GM18907 (cell line): ENCODE results near the gene BTG3.
A peak's percentile ranks its signal among the peaks of the same experiment; 100 is the strongest.

Source experiments
- ATAC-seq: cut with Tn5 transposase; IDR thresholded peaks from one replicate; pipeline ENCODE4 v1.9.1; 2021; ENCODE audit warnings: mild to moderate bottlenecking, moderate library complexity; ENCODE audit not compliant: unreplicated experiment

The BTG3 gene, protein sequence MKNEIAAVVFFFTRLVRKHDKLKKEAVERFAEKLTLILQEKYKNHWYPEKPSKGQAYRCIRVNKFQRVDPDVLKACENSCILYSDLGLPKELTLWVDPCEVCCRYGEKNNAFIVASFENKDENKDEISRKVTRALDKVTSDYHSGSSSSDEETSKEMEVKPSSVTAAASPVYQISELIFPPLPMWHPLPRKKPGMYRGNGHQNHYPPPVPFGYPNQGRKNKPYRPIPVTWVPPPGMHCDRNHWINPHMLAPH

DNA sequence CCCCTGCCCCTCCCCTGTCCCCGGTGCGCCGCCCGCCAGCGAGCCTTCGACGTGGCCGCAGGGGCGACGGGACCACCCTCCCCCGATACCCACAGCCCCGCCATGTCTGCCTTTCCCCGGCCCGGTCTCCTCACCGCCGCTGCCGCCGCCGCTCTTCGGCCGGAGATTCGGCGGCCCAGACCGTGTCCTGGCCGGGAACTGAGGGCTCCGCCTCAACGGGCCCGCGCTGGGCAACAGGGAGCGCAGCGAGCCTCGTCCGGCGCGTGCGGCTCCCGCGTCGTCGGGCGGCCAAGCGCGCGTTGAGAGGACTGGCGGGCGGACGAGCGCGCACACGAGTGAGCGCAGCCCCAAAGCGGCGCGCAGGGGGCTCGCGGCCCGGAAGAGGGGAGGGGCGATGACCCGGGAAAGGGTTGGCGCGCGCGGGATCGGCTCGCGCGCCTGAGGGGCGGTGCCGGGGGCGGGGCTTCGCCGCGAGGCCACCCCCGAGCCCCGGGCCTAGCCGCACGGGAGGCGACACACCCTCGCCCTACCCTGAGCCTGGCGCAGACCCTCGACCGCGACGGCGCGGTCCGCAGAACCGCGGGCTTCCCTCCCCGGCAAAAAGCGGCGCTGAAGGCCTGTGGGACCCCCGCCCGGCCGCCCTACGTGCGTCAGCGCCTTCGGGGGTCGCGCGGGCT lies at the start of gene BTG3:
Gene BTG3 (minus strand): TSS at position 337 of the 677 bp plus-strand sequence. CDS start 3,757 bp downstream, outside the sequence.
- ATAC-seq = peak; percentile 82

DNA sequence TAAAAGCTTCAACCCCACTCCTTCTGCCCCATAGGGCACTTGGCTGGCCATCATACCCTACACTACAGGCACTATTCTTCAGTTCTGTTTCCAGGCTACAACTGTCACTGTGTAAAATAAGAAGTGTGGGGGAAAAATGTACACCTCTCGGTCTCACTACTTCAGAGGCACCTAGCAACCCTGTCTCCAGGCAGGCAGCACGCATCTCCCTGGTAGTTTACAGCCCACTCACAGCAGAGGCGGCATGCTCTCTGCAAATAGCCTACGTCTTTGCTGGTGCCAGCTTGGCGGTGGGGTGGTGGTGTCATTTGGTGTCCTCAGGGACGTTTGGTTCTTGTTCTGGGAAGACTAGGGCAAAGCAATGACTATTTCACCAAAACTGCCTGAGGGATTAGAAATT lies 48.2 kb upstream of the BTG3 start:
- ATAC-seq = no peak

DNA sequence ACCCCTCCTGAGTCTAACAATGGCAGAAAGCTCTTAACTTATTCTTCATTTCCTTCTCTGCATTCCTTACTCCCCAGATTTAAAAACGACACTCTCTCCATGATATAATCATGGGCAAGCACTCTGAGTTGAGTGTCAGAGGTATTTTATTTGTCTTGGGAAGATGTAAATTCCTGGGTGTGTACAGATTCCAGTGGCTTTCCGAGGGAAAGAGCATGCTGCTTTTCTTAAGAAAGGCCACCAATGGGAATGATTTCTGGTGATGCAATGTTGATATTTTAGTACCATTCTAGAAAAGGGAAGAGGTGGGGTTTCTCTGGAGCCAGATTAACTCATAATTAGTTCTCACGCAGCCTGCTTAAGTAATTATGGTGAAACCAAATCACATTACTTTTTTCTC lies 47.8 kb upstream of the BTG3 start:
- ATAC-seq = no peak

DNA sequence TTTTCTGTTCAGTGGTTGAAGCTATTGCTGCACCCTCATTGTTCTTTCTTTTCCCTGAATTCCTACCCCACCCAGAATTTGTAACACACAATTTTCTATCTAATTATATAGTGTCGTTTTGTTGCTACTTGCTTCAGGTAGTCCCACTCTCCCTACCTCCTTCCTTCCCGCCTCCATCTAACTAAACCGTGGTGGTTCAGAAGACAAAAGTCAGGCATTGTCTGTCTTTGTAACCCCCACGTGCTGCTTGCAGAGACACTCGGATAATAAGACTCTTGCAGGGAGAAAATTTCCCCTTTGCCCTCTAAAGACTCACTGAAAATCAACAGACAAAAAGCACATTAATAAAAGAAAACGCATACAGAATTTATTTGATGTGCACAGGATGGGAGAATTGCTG lies 46.2 kb upstream of the BTG3 start:
- ATAC-seq = no peak

DNA sequence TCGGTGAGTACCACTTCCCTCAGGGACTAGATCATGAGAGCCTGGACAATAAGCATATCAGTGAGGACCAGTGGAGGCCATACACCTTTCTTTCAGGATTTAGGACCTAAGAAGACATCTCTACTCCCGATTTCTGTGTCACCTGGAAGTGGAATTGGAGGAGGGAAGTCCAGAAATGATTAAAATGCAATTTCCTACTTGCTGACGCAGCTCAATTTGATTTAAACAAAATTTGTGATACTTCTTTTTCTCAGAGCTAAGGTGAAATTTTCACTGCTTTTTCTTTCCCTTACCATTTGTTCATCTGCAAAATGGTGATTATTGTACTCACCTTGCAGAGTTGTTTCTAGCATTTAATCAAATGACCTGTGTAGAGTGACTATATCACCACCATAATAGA lies 38.8 kb upstream of the BTG3 start:
- no peak for ATAC-seq

DNA sequence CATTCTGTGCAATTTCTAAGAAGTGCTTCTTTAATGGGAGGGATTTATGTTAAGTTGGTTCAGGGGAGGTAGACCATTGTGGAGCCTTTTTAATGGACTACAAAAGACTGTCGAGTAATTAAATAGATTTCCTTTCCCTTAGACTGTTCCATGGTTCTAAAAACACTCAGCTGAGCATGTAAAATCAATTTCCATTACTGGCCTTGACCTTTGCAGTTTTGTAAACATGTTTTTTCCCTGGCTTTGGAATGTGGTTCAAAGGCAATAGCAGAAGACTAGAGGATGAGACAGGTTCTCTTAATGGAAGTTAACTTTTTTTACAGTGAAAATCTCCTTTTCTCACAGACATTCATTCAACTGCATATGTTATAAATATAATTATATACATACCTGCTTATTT lies 37.6 kb upstream of the BTG3 start:
- no peak for ATAC-seq

DNA sequence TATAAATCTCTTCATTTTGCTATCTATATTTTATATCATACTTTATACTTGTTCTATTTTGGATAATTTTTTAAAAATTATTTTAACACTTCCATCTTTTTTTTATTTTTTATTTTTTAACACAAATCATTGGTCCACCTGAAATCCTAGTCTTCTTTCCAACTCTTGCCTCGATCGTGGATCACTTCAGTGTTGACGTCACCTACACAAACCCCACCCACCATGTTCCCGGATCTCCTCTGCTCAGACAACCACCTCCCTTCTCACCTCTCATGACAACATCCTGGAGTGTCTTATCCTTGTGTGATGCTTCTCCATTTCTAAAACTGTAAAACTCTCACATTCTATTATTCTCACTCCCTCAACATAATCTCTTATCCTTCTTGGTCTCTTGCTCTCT lies 34.1 kb upstream of the BTG3 start:
- ATAC-seq = no peak

DNA sequence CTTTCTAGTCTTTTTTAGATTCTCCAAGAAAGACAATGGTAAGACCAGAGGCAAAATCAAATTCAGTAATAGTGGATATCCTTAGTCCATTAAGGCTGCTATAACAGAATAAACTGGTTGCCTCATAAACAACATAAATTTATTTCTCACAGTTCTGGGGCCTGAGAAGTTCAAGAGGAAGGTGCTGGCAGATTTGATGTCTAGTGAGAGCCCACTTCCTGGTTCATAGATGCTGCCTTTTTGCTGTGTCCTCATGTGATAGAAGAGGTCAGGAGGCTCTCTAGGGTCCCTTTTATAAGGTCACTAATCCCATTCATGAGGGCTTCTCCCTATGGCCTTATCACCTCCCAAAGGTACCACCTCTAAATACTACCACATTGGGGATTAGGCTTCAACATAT lies 31.5 kb upstream of the BTG3 start:
- ATAC-seq = no peak

DNA sequence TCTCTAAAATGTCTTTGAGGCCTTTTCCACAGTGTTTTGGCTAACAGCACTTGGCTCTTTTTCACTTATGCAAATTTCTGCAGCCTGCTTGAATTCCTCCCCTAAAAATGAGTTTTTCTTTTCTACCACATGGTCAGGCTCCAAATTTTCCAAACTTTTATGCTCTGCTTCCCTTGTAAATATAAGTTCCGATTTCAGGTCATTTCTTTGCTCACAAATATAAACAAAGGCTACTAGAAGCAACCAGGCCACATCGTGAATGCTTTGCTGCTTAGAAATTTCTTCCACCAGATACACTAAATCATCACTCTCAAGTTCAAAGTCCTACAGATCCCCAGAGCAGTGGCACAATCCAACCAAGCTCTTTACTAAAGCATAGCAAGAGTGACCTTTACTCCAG lies 28.1 kb upstream of the BTG3 start:
- no peak for ATAC-seq

DNA sequence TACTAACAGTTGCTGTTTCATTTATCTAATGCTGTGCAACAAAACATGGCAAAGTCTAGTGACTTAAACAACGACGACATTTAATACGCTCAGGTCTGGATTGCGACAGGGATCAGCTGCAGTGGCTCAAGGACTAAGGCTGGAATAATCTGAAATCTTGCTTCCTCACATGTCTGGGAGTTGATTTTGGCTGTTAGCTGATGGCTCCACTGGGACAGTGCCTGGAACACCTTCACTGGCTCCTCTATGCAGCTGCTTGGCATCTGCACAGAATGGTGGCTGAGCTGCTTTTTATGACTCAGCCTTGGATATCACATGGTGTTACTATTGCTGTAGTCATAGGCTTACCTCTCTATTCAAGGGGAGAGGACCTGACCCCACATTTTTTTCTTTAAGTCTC lies 24.0 kb upstream of the BTG3 start:
- ATAC-seq = no peak

DNA sequence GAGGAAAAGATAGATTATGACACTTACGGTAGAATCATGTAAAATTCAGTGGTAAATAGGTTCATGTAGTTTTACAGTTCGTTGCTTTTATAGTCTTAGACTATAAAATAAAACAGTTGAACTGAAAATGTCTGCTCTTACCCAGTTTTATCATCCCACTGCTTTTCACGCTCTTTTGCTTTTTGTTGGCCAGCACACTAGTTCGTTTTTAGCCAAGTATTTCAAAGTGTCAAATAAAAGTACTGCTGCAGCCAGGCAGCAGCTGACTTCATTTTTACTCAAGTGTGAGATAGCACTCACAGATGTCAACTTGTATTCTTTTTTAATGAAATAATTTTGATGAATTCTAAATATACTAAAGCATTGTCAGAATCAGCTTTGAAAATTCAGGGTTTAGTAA lies 18.5 kb upstream of the BTG3 start:
- ATAC-seq = no peak

DNA sequence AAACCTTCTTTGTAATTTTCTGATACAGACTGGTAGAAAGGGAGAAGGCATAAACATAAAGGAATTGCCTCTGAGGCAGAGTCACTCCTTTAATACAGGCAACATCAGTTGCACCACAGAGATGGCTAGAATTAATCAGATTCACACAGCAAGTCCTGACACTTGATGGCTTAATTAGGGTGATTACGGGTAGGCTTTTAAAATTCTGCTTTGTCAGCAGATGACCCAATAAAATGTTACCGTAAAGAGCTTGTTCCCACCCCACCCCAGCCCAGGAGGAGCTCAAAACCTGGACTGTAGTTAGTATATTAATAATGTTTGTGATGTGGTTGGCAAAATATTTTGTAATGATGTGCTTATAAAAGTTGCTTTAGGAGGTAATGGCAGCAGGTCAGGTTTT lies 9.3 kb upstream of the BTG3 start:
- no peak for ATAC-seq

DNA sequence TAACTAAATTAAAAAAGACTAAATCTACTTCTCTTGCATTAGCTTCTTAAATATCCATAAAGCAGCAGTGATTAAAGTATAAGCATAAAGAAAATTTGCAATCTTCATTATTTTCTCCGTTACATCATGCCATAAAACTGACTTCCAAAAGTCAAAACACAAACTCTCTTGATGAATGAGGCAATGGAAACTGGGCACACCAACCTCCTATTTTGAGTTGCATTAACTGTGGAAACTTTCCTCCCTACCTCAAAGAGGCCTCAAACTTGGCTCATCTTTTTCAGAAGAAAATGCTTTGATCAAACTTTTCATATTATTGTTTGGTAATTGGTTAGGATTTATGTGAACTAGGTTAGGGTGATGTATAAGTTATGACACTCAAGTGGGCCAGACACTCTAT lies 4.1 kb upstream of the BTG3 start:
- no peak for ATAC-seq

DNA sequence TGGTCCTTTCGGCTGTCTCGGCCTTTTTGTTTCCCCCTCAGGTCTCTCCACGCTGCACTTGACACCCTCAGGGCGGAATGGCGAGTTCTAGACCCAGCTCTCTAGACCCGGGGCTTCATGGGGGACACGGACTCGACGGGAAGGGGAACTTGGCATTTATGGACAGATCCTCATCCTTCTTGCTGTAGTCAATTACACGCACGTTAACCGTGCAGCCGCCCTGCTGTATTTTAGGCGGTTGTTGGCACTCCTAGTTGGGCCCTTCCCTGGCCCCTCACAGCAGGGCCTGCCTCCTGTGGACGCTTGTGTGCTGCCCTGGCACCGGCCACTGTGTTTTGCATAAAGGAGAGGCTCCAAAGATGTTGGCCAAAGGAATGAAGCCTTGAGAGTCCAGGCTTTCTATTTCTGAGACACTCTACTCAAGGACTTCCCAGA lies 558 bp upstream of the BTG3 start:
- no peak for ATAC-seq

DNA sequence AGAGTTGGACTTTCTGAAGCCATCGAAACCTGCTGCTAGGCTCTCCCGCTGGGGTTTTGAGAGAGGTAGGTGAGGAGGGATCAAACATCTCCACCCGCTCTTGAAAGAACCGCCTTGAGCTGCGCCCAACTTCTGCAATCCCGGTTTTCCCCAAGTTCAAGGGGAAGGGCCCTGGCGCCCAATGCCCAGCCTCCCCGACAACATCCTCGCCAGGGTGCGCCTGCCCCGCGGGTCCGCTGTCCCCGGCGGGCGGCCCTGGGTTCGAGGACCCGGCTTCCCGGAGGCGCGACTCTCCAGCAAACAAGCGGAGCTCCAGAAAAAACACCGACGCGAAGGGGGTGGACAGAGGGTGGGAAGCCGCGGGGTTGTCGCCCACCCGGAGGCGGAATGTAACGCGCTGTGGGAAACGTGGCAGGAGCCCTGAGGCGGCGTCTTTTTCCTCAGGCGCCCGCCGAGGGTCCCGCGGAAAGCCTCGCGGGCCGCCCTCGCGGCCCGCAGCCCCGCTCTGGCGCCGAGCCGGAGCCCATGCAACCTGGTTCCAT lies 607 bp downstream of the BTG3 start:
- ATAC-seq = peak; percentile 13

DNA sequence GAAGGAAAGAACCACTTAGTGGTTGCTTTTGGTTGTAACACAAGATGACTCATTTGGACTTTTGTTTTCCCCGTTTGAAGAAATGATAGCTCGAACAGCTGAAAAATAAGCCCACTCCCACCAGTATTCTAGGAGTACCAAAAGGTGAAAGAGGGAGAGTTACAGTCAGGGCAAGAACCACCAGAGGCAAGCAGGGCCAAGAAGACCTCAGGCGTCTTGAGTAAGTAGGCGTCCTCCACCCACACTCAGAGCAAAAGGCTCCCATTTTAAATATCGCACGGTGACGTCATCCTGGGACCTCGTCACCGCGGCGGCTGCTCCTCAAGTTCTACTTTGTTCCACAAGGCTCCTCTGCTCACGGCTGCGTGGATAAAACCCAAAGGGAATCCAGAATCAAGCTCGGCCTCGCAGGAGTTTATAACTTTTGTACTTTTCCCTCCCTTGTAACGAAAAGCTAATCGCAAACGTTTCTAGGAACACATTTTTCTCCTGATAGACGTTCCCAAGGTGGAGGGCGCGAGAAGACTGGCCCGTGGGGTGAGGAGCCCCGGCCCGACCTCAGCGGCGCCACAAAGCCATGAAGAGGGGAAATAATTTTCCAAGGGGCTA lies 1.2 kb downstream of the BTG3 start:
- peak; percentile 78 for ATAC-seq

DNA sequence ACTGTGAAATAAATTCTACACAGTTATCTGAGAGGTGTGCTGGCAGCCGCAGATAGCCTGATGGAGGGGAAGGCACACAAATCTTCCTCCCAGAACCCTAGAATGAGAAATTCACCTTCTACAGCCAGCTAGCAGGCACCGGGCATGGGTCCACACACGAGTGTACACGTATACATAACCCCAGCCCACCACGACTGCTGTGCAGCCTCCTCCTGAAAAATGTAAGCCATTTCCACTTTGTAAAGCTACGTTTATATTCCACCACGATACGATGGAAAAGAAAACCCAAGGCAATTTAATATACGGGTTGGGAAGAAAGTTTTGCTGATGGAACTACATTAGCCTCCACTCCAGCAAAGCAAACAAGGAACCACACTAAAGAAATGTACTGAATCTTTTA lies 1.8 kb downstream of the BTG3 start:
- no peak for ATAC-seq

DNA sequence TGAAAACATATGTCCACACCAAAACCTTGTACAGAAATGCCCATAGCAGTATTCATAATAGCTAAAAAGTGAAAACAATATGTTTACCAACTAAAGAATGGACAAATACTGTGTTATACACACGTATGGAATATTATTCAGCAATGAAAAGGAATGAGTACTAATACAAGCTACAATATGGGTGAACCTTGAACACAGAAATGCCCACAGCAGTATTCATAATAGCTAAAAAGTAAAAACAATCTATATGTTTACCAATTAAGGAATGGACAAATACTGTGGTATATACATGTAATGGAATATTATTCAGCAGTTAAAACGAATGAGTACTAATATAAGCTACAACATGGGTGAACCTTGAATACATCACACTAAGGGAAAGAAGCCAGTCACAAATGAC lies 3.0 kb downstream of the BTG3 start:
- no peak for ATAC-seq

DNA sequence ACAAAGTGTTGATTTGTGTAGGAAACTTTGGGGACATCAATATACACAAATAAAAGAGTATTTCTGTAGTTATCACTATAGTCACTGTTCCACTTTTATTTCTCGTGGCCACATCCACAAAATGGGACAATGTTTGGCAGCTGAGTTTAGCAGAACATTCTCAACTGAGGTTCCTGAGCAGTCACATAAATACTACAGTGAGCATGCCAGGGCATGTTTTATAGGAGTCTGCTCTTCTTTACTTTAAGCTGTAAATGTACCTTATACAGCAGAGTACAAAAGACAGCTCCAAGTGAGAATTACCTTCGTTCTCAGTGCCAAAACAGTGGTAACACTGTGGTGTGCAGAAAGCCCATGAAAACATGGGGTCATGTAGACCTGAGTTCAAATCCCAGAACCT lies 5.0 kb downstream of the BTG3 start:
- ATAC-seq = no peak

DNA sequence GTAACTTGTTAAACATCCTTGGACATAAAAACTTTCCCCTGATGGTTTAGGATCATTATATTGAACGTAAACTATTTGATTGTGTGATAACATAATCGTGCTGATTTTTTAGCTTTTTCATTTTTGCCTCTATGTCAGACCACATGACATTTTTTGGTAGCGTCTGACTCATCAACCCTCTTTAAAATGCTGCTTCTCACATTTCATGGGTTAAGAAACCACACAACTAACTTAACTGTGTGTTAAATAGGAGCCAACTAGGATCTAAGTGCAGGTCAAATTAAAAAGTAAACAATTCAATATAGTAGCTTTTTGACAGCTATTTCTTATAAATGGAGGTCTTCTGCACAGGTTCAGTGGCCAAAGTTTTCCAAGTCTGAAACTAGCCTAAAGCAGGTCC lies 9.8 kb downstream of the BTG3 start:
- ATAC-seq = no peak

DNA sequence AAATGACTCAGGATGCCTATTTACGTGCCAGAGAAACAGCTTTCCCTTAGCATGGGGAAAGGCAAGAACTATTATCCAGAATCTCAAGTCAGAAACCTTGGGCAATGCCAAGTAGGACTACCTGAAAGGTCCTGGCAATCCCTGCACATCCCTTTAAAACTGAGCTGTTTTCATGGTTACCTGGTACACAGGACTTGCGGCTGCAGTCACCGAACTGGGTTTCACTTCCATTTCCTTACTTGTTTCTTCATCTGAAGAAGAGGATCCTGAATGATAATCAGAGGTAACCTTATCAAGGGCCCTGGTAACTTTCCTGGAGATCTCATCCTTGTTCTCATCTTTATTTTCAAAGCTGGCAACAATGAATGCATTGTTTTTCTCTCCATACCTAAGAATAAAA lies 14.3 kb downstream of the BTG3 start:
- peak; percentile 81 for ATAC-seq

DNA sequence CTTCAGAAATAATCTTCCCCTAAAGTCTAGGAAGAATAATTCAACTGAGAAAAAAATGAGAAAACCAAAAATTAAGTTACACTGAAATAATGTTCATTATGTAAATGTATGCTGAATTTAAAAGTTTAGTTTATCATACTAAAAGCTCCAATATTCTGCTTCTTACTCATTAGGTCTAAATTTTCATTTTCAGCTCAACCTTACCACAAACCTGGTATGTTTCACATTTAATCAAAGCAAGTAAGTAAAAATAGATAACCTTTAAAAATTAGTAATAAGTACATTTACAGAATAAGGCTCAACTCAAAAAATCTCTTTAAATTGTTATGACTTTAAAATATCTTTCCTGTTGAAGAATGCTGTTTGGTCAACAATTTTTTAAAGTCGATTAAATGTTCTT lies 15.0 kb downstream of the BTG3 start:
- ATAC-seq = no peak
